ENCODE measurements around the gene NDUFA8.

DNA sequence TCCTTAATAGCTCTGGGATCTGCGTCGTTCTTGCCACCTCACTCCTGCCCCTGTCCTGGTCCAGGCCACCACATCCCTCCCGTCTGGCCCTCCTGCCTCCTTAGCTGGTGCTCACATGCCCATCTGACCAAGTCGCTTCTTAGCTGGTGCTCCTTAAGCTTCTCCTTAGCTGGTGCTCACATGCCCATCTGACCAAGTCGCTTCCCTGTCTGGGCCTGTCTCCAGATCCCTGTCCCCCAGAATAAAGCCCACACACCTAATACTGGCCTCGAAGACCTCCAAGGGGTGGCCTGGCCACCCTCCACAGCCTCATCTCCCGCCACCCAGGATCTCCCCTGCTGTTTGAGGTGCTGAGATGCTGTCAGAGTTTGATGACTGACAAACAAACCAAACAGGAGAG is 35.1 kb downstream of the NDUFA8 start:
- TF ChIP-seq, protein P1, sequence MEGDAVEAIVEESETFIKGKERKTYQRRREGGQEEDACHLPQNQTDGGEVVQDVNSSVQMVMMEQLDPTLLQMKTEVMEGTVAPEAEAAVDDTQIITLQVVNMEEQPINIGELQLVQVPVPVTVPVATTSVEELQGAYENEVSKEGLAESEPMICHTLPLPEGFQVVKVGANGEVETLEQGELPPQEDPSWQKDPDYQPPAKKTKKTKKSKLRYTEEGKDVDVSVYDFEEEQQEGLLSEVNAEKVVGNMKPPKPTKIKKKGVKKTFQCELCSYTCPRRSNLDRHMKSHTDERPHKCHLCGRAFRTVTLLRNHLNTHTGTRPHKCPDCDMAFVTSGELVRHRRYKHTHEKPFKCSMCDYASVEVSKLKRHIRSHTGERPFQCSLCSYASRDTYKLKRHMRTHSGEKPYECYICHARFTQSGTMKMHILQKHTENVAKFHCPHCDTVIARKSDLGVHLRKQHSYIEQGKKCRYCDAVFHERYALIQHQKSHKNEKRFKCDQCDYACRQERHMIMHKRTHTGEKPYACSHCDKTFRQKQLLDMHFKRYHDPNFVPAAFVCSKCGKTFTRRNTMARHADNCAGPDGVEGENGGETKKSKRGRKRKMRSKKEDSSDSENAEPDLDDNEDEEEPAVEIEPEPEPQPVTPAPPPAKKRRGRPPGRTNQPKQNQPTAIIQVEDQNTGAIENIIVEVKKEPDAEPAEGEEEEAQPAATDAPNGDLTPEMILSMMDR (IDR thresholded peaks at IDR 0.05): no peak
- TF ChIP-seq POLR2A (IDR thresholded peaks at IDR 0.05): no peak
- TF ChIP-seq POLR2AphosphoS5 (IDR thresholded peaks at IDR 0.05; ENCODE audit: insufficient read depth in 1 of 2, low read depth in 1 of 2): no peak

Data from vagina (tissue), 2 donors.